ENCODE results near the gene CERS3. TPM values are rescaled to one million over a fixed set of nuclear protein-coding genes. Genes with fewer than 3 reads are reported as not detected.

CERS3 gene
- total and polyA plus RNA-seq, 4 donors: 0.10 to 0.23 (median 0.12) TPM; not detected in 1

DNA sequence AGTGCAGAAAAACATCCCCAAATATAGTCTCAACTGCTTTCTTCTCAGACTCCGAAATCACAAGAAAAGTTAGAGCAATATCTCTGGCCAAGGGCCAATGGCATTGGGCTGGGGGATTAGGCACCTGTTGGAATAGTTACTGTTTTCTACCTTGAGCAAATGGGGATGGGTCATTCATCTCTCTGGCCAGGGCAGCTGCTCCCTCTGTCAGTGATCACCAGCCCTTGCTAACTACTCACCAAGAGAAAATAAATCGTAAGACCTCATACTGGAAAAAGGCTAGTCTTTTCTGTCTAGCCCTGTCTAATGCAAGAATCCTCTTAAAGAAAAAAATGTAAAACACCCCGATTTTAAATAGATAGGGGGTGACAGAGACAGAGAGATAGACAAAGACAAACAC is 10.9 kb downstream of the CERS3 start:
- H3K27me3 ChIP-seq (ENCODE audit: control insufficient read depth in 3 of 3, insufficient read depth in 3 of 3, low read length in 2 of 3): peaks cover 0 to 7% (median 3%) of the 10 kb centered on the region in 3 donors
- WGBS, 2 donors: 69 to 71% methylated on average over 3 of the region's 3 CpGs

GRCh38 chr15:100516643-100517512 is 11.9 kb downstream of the CERS3 start:
- DNase-seq: no peak
- H3K36me3 ChIP-seq (ENCODE audit: control insufficient read depth in 4 of 4, insufficient read depth in 4 of 4, low read length in 4 of 4): no peaks in the 10 kb centered on the region
- H3K4me1 ChIP-seq (ENCODE audit: control insufficient read depth in 5 of 5, insufficient read depth in 5 of 5, low read length in 5 of 5): no peaks in the 10 kb centered on the region
- H3K9me3 ChIP-seq (ENCODE audit: control insufficient read depth in 4 of 4, insufficient read depth in 3 of 4, low read length in 3 of 4): no peaks in the 10 kb centered on the region
- no peak overlapping the region for H3K4me3 ChIP-seq
- H3K27me3 ChIP-seq (ENCODE audit: control insufficient read depth in 3 of 3, insufficient read depth in 3 of 3, low read length in 2 of 3): peaks cover 0 to 7% (median 3%) of the 10 kb centered on the region in 3 donors
- H3K27ac ChIP-seq (ENCODE audit: low read depth in 1 of 2, low read length in 1 of 2): no peak overlapping the region
- no peak for ATAC-seq (ENCODE audit: insufficient read depth, low FRiP score)
- WGBS, 2 donors: 52 to 60% methylated on average over 5 of the region's 5 CpGs
- no peak overlapping the region for H3K9ac ChIP-seq (ENCODE audit: insufficient read depth in 1 of 2, low read length in 2 of 2)
- TF ChIP-seq, protein P1, sequence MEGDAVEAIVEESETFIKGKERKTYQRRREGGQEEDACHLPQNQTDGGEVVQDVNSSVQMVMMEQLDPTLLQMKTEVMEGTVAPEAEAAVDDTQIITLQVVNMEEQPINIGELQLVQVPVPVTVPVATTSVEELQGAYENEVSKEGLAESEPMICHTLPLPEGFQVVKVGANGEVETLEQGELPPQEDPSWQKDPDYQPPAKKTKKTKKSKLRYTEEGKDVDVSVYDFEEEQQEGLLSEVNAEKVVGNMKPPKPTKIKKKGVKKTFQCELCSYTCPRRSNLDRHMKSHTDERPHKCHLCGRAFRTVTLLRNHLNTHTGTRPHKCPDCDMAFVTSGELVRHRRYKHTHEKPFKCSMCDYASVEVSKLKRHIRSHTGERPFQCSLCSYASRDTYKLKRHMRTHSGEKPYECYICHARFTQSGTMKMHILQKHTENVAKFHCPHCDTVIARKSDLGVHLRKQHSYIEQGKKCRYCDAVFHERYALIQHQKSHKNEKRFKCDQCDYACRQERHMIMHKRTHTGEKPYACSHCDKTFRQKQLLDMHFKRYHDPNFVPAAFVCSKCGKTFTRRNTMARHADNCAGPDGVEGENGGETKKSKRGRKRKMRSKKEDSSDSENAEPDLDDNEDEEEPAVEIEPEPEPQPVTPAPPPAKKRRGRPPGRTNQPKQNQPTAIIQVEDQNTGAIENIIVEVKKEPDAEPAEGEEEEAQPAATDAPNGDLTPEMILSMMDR (IDR thresholded peaks at IDR 0.05; ENCODE audit: control extremely low read depth, extremely low read depth): no peak

More for the DNA sequence above, 10.9 kb downstream of the CERS3 start:
- H3K4me3 ChIP-seq: no peak overlapping the region
- H3K9ac ChIP-seq (ENCODE audit: insufficient read depth in 1 of 2, low read length in 2 of 2): no peak overlapping the region
- no peaks in the 10 kb centered on the region for H3K9me3 ChIP-seq (ENCODE audit: control insufficient read depth in 4 of 4, insufficient read depth in 3 of 4, low read length in 3 of 4)
- ATAC-seq (ENCODE audit: insufficient read depth, low FRiP score): no peak
- no peak overlapping the region for H3K27ac ChIP-seq (ENCODE audit: low read depth in 1 of 2, low read length in 1 of 2)
- TF ChIP-seq, protein P1 (IDR thresholded peaks at IDR 0.05; ENCODE audit: control extremely low read depth, extremely low read depth): no peak
- no peaks in the 10 kb centered on the region for H3K36me3 ChIP-seq (ENCODE audit: control insufficient read depth in 4 of 4, insufficient read depth in 4 of 4, low read length in 4 of 4)
- DNase-seq: no peak
- H3K4me1 ChIP-seq (ENCODE audit: control insufficient read depth in 5 of 5, insufficient read depth in 5 of 5, low read length in 5 of 5): no peaks in the 10 kb centered on the region

GRCh38 chr15:100515758-100516157 is 13.0 kb downstream of the CERS3 start:
- Histone ChIP-seq H3K9ac (ENCODE audit: insufficient read depth in 1 of 2, low read length in 2 of 2) (no peak overlapping the region), H3K27ac (ENCODE audit: low read depth in 1 of 2, low read length in 1 of 2) (no peak overlapping the region)
- WGBS, 2 donors: 71 to 95% methylated on average over 4 of the region's 4 CpGs

More at GRCh38 chr15:100515758-100516157, 13.0 kb downstream of the CERS3 start:
- H3K27me3 ChIP-seq (ENCODE audit: control insufficient read depth in 3 of 3, insufficient read depth in 3 of 3, low read length in 2 of 3): peaks cover 0 to 7% (median 3%) of the 10 kb centered on the region in 3 donors
- no peaks in the 10 kb centered on the region for H3K4me1 ChIP-seq (ENCODE audit: control insufficient read depth in 5 of 5, insufficient read depth in 5 of 5, low read length in 5 of 5)
- no peak overlapping the region for H3K4me3 ChIP-seq
- H3K9me3 ChIP-seq (ENCODE audit: control insufficient read depth in 4 of 4, insufficient read depth in 3 of 4, low read length in 3 of 4): no peaks in the 10 kb centered on the region
- TF ChIP-seq, protein P1 (IDR thresholded peaks at IDR 0.05; ENCODE audit: control extremely low read depth, extremely low read depth): no peak
- ATAC-seq (ENCODE audit: insufficient read depth, low FRiP score): no peak
- no peak for DNase-seq
- H3K36me3 ChIP-seq (ENCODE audit: control insufficient read depth in 4 of 4, insufficient read depth in 4 of 4, low read length in 4 of 4): no peaks in the 10 kb centered on the region

Data from lung (tissue), 12 donors.